VCaP (cell line): Measurements from ENCODE around the gene ITPRID1.

Experiments
- H3K27ac ChIP-seq: fragments of 450-650 bp; 2 replicates; pipeline ENCODE4 v1.5.1; 2017
- CTCF ChIP-seq: fragments of 450-650 bp; conservative IDR thresholded peaks from 2 replicates; pipeline ENCODE4 v1.5.1; 2017; ENCODE audit warnings: mild to moderate bottlenecking, moderate library complexity

ITPRID1 gene

GRCh38 chr7:31493714-31494181 lies 20.1 kb upstream of the ITPRID1 start:
- H3K27ac ChIP-seq = no peak overlapping the region
- no peak for TF ChIP-seq CTCF

- no peak overlapping the region for H3K27ac ChIP-seq
- TF ChIP-seq CTCF = no peak
These were observed 19.5 kb upstream of the ITPRID1 start for GRCh38 chr7:31494421-31494820.

GRCh38 chr7:31495653-31496052 lies 18.2 kb upstream of the ITPRID1 start:
- no peak for TF ChIP-seq CTCF
- H3K27ac ChIP-seq = no peak overlapping the region

- no peak for TF ChIP-seq CTCF
- H3K27ac ChIP-seq = no peak overlapping the region
These were observed 16.4 kb upstream of the ITPRID1 start for GRCh38 chr7:31497516-31497915.

DNA sequence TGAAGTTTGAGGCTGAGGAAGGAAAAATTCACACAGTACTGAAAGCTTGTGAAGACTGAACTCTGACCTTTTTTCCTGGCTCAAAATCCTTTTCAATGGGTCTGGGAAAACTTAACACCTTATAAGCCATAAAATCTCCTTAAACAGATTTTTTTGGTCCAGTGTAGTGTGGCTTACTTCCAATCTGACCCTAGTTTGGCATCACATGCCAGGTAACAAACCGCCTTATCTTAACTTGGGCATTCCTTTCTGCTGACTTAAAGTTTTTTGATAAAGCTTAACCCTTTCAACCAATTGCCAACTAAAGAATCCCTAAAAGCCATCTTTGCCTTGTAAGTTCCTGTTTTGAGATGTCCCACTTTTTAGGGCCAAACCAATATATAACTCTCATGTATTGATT lies 13.2 kb upstream of the ITPRID1 start:
- TF ChIP-seq CTCF = no peak
- no peak overlapping the region for H3K27ac ChIP-seq

GRCh38 chr7:31508823-31509222 lies 5.1 kb upstream of the ITPRID1 start:
- no peak overlapping the region for H3K27ac ChIP-seq
- TF ChIP-seq CTCF = no peak

DNA sequence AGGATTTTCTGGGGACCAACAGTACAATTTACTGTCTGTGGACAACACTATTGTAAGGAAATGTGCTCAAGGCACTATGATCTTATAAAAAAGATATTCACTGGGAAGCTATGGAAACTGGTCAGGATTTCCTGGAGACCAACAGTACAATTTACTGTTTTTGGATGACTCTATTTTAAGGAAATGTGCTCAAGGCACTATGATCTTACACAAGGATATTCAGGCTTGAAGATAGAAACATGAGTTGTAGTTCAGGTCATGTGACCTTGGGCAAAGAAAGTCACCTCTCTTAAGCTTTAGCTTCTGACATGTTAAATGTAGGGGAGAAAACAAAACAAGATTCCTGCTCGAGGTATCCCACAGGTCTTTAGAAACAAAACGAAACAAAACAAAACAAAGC lies 1.7 kb upstream of the ITPRID1 start:
- no peak for TF ChIP-seq CTCF
- no peak overlapping the region for H3K27ac ChIP-seq
